PC-9 (cell line): ENCODE measurements around the gene COG5. TPM values are rescaled to one million over a fixed set of nuclear protein-coding genes. Genes with fewer than 3 reads are reported as not detected.

ENCODE experiments used
- BruUV-seq: library from RNA; stranded (reverse); fragments of 400-500 nt; replicated peaks from 2 replicates; lab custom pipeline; 2021; lab: Mats Ljungman, UMichigan
- CTCF ChIA-PET: fragments of 300-600 bp; sonication (Branson Sonifier 250); formaldehyde crosslinking; loops from one replicate; lab custom pipeline; 2022; ENCODE audit warnings: antibody characterized with exemption; lab: Charles Lee
- POLR2A ChIA-PET: fragments of 300-600 bp; sonication (Branson Sonifier 250); formaldehyde crosslinking; loops from one replicate; lab custom pipeline; 2022; ENCODE audit warnings: antibody characterized with exemption; ENCODE audit not compliant: unreplicated experiment; lab: Charles Lee
- DNase-seq, 2 experiments: peaks; one replicate each; pipeline versions ENCODE4 v3.0.0 to v3.0.0-alpha.2; 2015 to 2022; ENCODE audit warnings: mixed read lengths in 1 of 2
- H2AFZ ChIP-seq: fragments of 200-600 bp; sonication (generic); 2 replicates; pipeline ENCODE4 v1.8.1; 2017; ENCODE audit warnings: antibody characterized with exemption
- H3F3A ChIP-seq: fragments of 200-600 bp; sonication (generic); 2 replicates; pipeline ENCODE4 v1.8.1; 2017; ENCODE audit warnings: antibody characterized with exemption, mild to moderate bottlenecking, low read depth; ENCODE audit not compliant: insufficient read depth
- H3K27ac ChIP-seq: fragments of 200-600 bp; sonication (generic); 2 replicates; pipeline ENCODE4 v1.6.1; 2016; ENCODE audit warnings: mixed run types
- H3K27me3 ChIP-seq: fragments of 200-600 bp; sonication (generic); 2 replicates; pipeline ENCODE4 v1.6.1; 2016; ENCODE audit warnings: low read depth, mixed run types; ENCODE audit not compliant: insufficient read depth
- H3K36me3 ChIP-seq: fragments of 200-600 bp; sonication (generic); 2 replicates; pipeline ENCODE4 v1.6.1; 2016; ENCODE audit warnings: low read depth, mixed run types
- H3K4me1 ChIP-seq: fragments of 200-600 bp; sonication (generic); replicated peaks from 2 replicates; pipeline ENCODE4 v1.6.1; 2016; ENCODE audit warnings: mixed run types; ENCODE audit not compliant: insufficient read depth
- H3K4me2 ChIP-seq: fragments of 200-600 bp; sonication (generic); 2 replicates; pipeline ENCODE4 v1.6.1; 2017; ENCODE audit warnings: mixed run types
- H3K4me3 ChIP-seq: fragments of 200-600 bp; sonication (generic); 2 replicates; pipeline ENCODE4 v1.6.1; 2016; ENCODE audit warnings: mixed run types
- H3K79me2 ChIP-seq: fragments of 200-600 bp; sonication (generic); 2 replicates; pipeline ENCODE4 v1.6.1; 2017; ENCODE audit warnings: low read depth, mixed run types
- H3K9me2 ChIP-seq: fragments of 200-600 bp; sonication (generic); 2 replicates; pipeline ENCODE4 v1.8.1; 2017; ENCODE audit warnings: mild to moderate bottlenecking; ENCODE audit not compliant: insufficient read depth
- H3K9me3 ChIP-seq: fragments of 200-600 bp; sonication (generic); 2 replicates; pipeline ENCODE4 v1.8.1; 2016; ENCODE audit warnings: low read depth; ENCODE audit not compliant: insufficient read depth
- H4K20me1 ChIP-seq: fragments of 200-600 bp; sonication (generic); 2 replicates; pipeline ENCODE4 v1.8.1; 2017; ENCODE audit not compliant: insufficient read depth
- CTCF ChIP-seq: fragments of 200-600 bp; sonication (generic); conservative IDR thresholded peaks from 2 replicates; pipeline ENCODE4 v1.6.1; 2017; ENCODE audit warnings: mixed run types, antibody characterized with exemption, mild to moderate bottlenecking, moderate library complexity
- EZH2 ChIP-seq: fragments of 200-600 bp; sonication (generic); IDR thresholded peaks from 2 replicates; pipeline ENCODE4 v1.8.0; 2017; ENCODE audit warnings: antibody characterized with exemption, low read depth
- intact Hi-C: fragments of 100-400 bp; cut with micrococcal nuclease; formaldehyde crosslinking; loops from one replicate; pipeline ENCODE4 v1.10.0; 2022; ENCODE audit not compliant: unreplicated experiment
- total RNA-seq: library from RNA; stranded (reverse); gene quantifications from 2 replicates; pipeline ENCODE4 v1.2.3, GENCODE V29; 2021

COG5 gene
- total RNA-seq, 1 experiment from 2014 or later, result 43.5 TPM

GRCh38 chr7:107396081-107396480, 167.6 kb downstream of the COG5 start:
- Histone ChIP-seq H3F3A (no peaks in the 10 kb centered on the region), H3K27ac (no peak overlapping the region), H3K27me3 (no peaks in the 10 kb centered on the region), H3K4me1 (no peaks in the 10 kb centered on the region), H3K9me3 (no peaks in the 10 kb centered on the region), H3K4me3 (no peak overlapping the region), H3K79me2 (no peaks in the 10 kb centered on the region), H3K36me3 (no peaks in the 10 kb centered on the region), H3K4me2 (no peak overlapping the region), H2AFZ (no peak overlapping the region), H3K9me2 (peaks cover 5% of the 10 kb centered on the region; the same call in 1 of the 2 replicates), H4K20me1 (no peaks in the 10 kb centered on the region; the same call in 1 of the 2 replicates)
- no TSS peak for BruUV-seq
- CTCF ChIA-PET, result no interaction called here
- no peak for DNase-seq
- intact Hi-C loops, result no loop called here
- POLR2A ChIA-PET, result interaction anchor here (0.6 kb wide), 1 partner anchor 188 kb away, joined by 3 read pairs; no protein-coding TSS in a partner anchor
- TF ChIP-seq CTCF, result no peak
- TF ChIP-seq EZH2, result no peak

GRCh38 chr7:107394831-107395230, 168.9 kb downstream of the COG5 start:
- Histone ChIP-seq H3K4me2 (no peak overlapping the region), H3K27me3 (no peaks in the 10 kb centered on the region), H3K9me2 (peaks cover 5% of the 10 kb centered on the region; the same call in 1 of the 2 replicates), H4K20me1 (no peaks in the 10 kb centered on the region; the same call in 1 of the 2 replicates), H3K4me3 (no peak overlapping the region), H3K27ac (no peak overlapping the region), H3K36me3 (no peaks in the 10 kb centered on the region), H3K79me2 (no peaks in the 10 kb centered on the region), H3F3A (no peaks in the 10 kb centered on the region), H2AFZ (no peak overlapping the region), H3K4me1 (no peaks in the 10 kb centered on the region), H3K9me3 (no peaks in the 10 kb centered on the region)
- DNase-seq, result no peak
- CTCF ChIA-PET, result interaction anchor here (0.6 kb wide), 1 partner anchor 318 kb away, joined by 5 read pairs; no protein-coding TSS in a partner anchor
- intact Hi-C loops, result no loop called here
- TF ChIP-seq CTCF (no peak), EZH2 (no peak)
- no TSS peak for BruUV-seq
- POLR2A ChIA-PET, result no interaction called here

GRCh38 chr7:107394276-107394675, 169.4 kb downstream of the COG5 start:
- intact Hi-C loops, result no loop called here
- BruUV-seq, result no TSS peak
- Histone ChIP-seq H2AFZ (no peak overlapping the region), H3K79me2 (no peaks in the 10 kb centered on the region), H3K4me3 (no peak overlapping the region), H4K20me1 (no peaks in the 10 kb centered on the region; the same call in 1 of the 2 replicates), H3K27ac (no peak overlapping the region), H3K9me2 (peaks cover 5% of the 10 kb centered on the region; the same call in 1 of the 2 replicates), H3K9me3 (no peaks in the 10 kb centered on the region), H3K4me1 (no peaks in the 10 kb centered on the region), H3K36me3 (no peaks in the 10 kb centered on the region), H3K4me2 (no peak overlapping the region), H3K27me3 (no peaks in the 10 kb centered on the region), H3F3A (no peaks in the 10 kb centered on the region)
- ChIA-PET POLR2A (interaction anchor here (0.5 kb wide), 1 partner anchor 217 kb away, joined by 4 read pairs; no protein-coding TSS in a partner anchor), CTCF (no interaction called here)
- TF ChIP-seq CTCF (no peak), EZH2 (no peak)
- no peak for DNase-seq
